ENCODE results near the gene RECK.
"Not testable (repeated sequence)": the region's sequence is repeated elsewhere in the genome, so short reads cannot be mapped to it uniquely, and the experiment has no call there.

Gene RECK

GRCh38 chr9:36142510-36143244 lies 106.0 kb downstream of the RECK start:
- DNase-seq = no peak

DNA sequence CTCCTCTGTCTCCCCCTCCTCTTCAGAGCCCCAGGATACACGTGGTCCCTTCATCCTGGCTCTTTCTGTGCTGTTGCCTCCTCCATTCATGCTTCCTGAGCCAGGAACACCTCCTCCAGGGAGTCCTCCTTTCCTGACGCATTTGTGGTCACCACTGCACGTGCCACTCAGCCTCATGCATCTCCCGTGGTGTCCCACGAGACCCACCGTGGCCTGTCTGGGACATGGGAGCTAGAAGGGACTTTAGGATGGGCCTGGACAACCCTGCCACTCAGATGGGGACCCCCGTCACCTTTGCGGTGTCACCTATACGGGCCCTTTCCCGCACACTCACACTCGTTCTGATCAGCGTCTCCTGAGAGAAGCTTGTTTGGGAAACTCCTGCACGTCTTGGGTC lies 106.5 kb downstream of the RECK start:
- DNase-seq = no peak

- no peak for DNase-seq
Measured at GRCh38 chr9:36144309-36145232, 107.9 kb downstream of the RECK start.

DNA sequence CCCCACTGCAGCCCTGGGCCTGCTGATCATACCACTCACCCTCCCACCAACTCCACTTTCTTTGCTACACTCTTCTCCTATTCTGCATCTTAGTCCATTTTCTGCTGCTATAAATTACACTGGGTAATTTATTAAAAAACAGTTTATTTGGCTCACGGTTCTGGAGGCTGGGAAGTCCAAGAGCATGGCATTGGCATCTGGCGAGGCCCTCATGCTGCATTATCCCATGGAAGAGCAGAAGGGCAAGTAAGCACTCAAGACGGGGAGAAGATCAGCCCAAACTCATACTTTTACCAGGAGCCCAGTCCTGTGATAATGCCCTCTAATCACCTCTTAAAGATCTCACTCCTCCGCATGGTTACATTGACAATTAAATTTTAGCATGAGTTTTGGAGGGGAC lies 109.3 kb downstream of the RECK start:
- DNase-seq = no peak

- no peak for DNase-seq
Measured at GRCh38 chr9:36146651-36147050, 109.9 kb downstream of the RECK start.

- DNase-seq = no peak
Measured at GRCh38 chr9:36147441-36148175, 110.9 kb downstream of the RECK start.

DNA sequence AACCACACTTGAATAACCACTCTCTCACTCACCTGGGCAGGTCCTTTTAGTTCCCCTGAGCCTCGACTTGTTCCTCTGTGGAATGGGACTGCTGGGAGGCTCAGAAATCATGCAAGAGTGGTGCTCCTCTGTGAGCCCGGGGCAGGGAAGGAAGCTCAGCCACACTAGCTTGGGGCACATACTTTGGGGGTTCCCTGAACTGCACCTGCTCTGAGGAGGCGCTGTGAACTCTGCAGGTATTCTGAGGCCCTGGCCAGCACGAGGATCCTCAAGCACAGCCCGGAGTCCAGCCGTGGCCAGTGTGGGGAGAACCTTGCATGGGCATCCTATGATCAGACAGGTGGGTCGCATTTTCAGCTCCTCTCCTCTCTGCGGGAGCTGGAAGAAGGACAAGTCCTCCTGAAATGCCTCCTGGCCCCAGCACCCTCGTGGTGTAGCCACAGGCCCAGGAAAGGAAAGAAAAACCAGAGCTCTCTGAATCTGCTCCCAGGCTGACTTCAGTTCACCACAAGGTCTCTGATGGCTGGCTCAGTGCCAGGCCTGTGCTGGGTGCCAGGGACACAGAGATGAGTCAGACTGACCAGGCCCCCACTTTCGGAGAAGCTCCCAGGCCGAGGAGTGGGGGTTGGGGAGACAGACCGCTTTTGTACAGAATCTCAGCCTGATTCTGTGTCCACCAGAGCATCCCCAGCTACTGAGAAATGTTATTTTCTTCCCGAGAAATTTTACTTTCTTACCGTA lies 111.8 kb downstream of the RECK start:
- DNase-seq = no peak

DNA sequence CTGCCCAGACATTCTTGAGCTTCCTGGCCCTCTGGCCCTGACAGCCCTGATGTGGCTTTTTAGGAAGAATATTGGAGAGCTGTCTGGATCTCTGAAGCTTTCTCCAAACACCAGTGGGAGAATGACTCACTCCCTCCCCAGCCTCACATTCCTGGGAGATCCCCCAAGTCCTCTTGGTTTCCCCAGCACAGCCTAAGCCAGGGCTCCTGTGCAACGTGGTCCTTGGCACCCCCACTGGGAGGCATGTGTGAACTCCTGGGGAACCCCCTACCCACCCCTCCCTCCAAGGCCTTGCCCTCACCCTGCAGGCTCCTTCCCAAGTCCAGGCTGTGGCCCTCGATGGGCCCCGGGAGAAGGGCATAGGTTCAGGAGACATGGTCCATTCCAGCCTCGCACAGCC lies 112.5 kb downstream of the RECK start:
- no peak for DNase-seq

DNA sequence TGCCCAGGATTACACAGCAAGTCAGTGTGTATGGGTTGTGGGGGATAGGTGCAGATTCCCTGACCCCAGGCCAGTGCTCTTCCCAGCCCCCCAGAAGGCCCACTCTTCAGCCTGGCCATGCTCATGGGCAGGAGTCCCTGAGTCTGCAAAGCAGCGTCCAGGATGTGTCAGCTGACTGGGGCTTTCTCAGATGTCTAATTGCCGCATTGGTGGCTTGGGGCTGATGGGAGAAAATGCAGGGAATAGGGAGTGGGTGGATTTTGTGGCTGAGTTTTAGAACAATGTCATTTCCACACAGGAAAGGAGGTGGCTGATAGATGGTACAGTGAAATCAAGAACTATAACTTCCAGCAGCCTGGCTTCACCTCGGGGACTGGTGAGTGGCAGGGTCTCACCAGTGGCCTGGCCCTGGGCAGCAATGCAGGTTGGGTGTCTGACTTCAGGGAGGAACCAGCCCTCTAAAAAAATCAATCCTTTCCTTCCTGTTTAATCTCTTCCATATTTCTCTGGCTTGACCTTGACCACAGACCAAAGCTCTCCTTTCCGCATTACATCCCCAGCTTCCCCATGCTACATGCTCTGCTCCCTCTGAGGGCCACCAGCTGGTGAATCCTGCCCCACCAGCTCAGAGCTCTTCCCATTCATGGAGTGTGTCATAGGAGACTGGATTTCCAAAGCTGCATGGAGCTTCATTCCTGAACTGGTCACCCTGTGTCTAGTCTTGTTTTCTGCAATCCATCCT lies 114.0 kb downstream of the RECK start:
- DNase-seq = no peak

DNA sequence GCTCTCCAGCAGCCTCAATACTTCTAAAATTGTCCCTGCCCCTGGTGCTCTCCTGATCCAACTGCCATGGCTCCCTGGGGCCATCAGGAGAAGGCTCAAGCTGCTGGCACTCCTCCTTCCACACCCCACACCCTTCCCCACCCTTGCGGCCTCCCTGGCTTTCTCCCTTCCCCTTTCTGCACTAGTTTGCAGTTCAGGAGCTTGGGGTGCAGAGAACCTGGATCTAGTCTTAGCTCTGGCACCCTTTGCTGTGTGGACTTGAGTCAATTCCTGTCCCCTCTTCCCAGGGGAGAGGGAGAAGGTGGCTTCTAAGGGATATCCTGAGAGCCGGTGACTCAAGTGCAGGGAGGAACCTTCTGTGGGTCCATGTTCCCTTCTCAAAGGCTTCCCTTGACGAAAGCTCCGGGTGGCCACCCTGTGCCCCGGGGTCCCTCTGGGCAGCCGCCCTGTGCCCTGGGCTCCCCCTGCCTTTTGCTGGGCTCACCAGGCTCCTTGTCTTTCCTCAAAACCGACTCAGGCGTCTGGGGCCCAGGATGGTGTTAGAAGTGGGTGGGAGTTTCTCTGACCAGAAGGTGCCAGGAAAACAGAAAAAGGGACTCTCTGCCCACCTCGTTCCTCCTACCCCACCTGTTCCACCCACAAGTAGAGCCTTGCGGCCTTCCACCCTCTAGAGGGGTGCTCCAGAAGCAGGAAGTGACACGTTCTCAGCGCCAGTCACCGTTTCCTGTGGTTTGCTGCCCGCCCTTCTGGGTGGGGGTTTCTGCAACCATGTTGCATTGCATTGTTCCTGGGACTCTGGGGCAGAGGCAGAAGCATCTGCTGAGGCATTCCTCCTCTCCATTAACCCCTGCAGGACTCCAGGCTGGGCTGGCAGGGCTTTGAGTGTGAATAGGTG lies 114.8 kb downstream of the RECK start:
- DNase-seq = no peak

DNA sequence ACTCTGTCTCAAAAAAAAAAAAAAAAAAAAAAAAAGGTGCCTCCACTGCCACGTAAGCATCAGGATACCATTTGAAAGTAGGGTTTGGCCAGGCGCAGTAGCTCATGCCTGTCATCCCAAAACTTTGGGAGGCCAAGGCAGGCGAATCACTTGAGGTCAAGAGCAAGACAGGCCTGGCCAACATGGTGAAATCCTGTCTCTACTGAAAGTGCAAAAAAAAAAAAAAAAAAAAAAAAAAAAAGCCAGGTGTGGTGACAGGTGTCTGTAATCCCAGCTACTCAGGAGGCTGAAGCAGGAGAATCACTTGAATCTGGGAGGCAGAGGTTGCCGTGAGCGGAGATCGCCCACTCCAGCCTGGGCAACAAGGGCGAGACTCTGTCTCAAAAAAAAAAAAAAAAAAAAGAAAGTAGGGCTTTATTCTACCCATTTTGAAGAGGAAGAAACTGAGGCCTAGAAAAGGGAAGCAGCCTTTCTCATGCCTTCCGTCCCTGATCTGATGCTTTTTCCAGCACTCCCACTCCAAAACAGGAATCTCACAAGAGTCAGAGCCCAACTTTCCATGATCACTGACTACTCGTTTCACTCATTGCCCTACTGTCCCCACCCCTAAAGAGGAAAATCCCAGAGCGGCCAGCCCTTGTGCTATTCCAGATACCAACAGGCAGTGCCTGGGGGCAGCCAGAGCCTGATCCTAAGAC lies 116.2 kb downstream of the RECK start:
- DNase-seq = no peak

GRCh38 chr9:36153746-36154145 lies 117.0 kb downstream of the RECK start:
- no peak for DNase-seq

DNA sequence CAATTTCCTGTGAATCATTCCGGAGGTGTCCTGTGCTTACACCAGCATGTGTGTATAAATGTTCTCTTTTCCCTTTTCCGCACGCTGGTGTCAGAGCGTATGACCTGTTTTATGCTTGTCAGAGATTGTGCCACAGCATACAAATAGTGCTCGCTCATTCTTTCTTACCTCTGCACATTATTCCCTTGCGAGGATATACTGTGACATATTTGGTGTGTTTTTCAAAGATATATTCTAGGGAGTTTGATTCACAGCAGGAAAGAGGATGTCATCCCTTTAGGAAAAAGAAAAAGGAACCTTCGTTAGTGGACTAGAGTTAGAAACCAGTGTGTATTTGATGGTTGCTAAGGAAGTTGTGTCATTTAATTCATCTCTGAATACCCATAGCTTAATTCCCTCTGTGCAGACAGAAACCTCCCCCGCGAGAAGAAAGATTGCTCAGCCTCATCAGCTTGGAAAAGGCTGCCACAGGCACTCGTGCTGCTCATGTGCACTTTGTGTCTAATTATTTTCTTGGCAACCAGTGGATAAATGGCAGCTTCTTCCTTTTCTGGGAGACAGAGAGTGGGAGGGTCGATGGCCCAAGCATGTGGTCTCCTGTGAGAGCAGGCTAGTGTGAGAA lies 117.7 kb downstream of the RECK start:
- DNase-seq = no peak

- DNase-seq = no peak
Measured at GRCh38 chr9:36156116-36156515, 119.4 kb downstream of the RECK start.

DNA sequence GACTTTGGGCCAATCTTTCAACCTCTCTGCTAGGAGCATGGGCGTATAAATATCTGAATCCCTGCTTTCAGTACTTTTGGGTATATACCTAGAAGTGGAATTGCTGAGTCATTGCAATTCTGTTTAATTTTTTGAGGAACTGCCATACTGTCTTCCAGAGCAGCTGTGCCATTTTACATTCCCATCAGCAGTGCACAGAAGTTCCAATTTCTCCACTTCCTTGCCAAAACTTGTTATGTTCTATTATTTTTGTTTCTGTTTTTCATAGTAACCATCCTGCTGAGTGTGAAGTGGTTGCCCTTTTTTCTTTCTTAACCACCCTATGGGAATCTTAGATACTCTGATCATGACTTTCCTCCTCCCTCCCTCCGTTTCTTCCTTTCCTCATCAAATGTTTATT lies 121.4 kb downstream of the RECK start:
- DNase-seq = no peak

GRCh38 chr9:36158917-36159316 lies 122.2 kb downstream of the RECK start:
- no peak for DNase-seq

GRCh38 chr9:36159509-36159908 lies 122.8 kb downstream of the RECK start:
- DNase-seq = not testable (repeated sequence)

DNA sequence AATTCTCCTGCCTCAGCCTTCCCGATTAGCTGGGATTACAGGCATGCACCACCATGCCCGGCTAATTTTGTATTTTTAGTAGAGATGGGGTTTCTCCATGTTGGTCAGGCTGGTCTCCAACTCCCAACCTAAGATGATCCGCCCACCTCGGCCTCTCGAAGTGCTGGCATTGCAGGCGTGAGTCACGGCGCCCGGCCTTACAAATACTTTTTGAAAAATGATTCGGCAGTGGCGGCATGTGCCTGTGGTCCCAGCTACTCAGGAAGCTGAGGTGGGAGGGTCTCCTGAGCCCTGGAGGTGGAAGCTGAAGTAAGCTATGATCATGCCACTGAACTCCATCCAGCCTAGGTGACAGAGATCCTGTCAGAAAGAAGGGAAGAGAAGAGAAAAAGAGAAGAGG lies 123.4 kb downstream of the RECK start:
- DNase-seq = not testable (repeated sequence)

- DNase-seq = no peak
Measured at GRCh38 chr9:36161187-36161586, 124.5 kb downstream of the RECK start.

- DNase-seq = no peak
Measured at GRCh38 chr9:36162211-36162738, 125.6 kb downstream of the RECK start.

Measured in NCI-H1048 (cell line).